HCT116 (cell line): ENCODE measurements around the gene AP1S1. TPM values are rescaled to one million over a fixed set of nuclear protein-coding genes. Genes with fewer than 3 reads are reported as not detected.

Experiments
- ATAC-seq: fragments of 200-7000 bp; cut with Tn5 transposase; 2 replicates; pipeline ENCODE4 v1.9.1; 2020; ENCODE audit warnings: mild to moderate bottlenecking, moderate library complexity
- BruUV-seq: library from RNA; stranded (reverse); fragments of 400-500 nt; replicated peaks from 2 replicates; lab custom pipeline; 2021; lab: Mats Ljungman, UMichigan
- CTCF ChIA-PET: fragments of 300-600 bp; sonication (Branson Sonifier 250); formaldehyde crosslinking; loops from one replicate; lab custom pipeline; 2021; ENCODE audit warnings: antibody characterized with exemption; lab: Charles Lee
- POLR2A ChIA-PET: fragments of 300-600, 350-600 bp; sonication (Branson Sonifier 250); formaldehyde crosslinking; loops from one replicate; lab custom pipeline; 2021; ENCODE audit warnings: antibody characterized with exemption; lab: Charles Lee
- RAD21 ChIA-PET, 2 experiments: fragments of 300-600 bp; sonication (Branson Sonifier 250); formaldehyde crosslinking; loops; one replicate each; lab custom pipeline; 2023; ENCODE audit warnings: low total read pairs in 2 of 2; ENCODE audit not compliant: uncharacterized antibody in 2 of 2, unreplicated experiment in 2 of 2, low non-redundant PET in 1 of 2; lab: Charles Lee
- DNase-seq: peaks from one replicate; pipeline ENCODE4 v3.0.0-alpha.2; 2010; ENCODE audit warnings: low read depth, low spot score
- H2AFZ ChIP-seq: fragments of 200-600 bp; shearing (Covaris generic), sonication (generic); 2 replicates; pipeline ENCODE4 v1.6.1; 2017; ENCODE audit warnings: low read depth, mixed run types, mixed read lengths, antibody characterized with exemption, low read length; ENCODE audit not compliant: poor library complexity, severe bottlenecking
- H3K27ac ChIP-seq: 2 replicates; pipeline ENCODE4 v1.5.1; 2012; ENCODE audit warnings: low read depth, low read length
- H3K27me3 ChIP-seq: fragments of 200-600 bp; sonication (generic); 2 replicates; pipeline ENCODE4 v1.6.1; 2016; ENCODE audit warnings: mixed run types, low read length, mixed read lengths; ENCODE audit not compliant: insufficient read depth
- H3K36me3 ChIP-seq, 2 experiments: fragments of 200-500 bp in 1 of 2; fragments of 200-600 bp in 1 of 2; sonication (Bioruptor generic) in 1 of 2; sonication (generic) in 1 of 2; 2 replicates each; pipeline versions ENCODE4 v1.5.1 to v1.6.1; 2014 to 2016; ENCODE audit warnings: low read length in 2 of 2, inconsistent platforms in 1 of 2, mixed read lengths in 1 of 2, mixed run types in 1 of 2; ENCODE audit not compliant: insufficient read depth in 2 of 2, control insufficient read depth in 1 of 2
- H3K4me1 ChIP-seq, 2 experiments: fragments of 200-600 bp in 1 of 2; sonication (generic) in 1 of 2; 2 replicates each; pipeline versions ENCODE4 v1.5.1 to v1.6.1; 2012 to 2017; ENCODE audit warnings: low read length in 2 of 2, inconsistent platforms in 1 of 2, mild to moderate bottlenecking in 1 of 2, mixed read lengths in 1 of 2, mixed run types in 1 of 2, moderate library complexity in 1 of 2; ENCODE audit not compliant: insufficient read depth in 2 of 2, control insufficient read depth in 1 of 2
- H3K4me2 ChIP-seq: fragments of 200-600 bp; sonication (generic); 2 replicates; pipeline ENCODE4 v1.6.1; 2017; ENCODE audit warnings: mixed run types, low read length, mixed read lengths
- H3K4me3 ChIP-seq, 2 experiments: fragments of 200-600 bp in 1 of 2; sonication (generic) in 1 of 2; replicated peaks in 1 of 2; 2 replicates each; pipeline ENCODE4 v1.5.1; 2011 to 2016; ENCODE audit warnings: low read length in 2 of 2, control low read depth in 1 of 2, low read depth in 1 of 2, mild to moderate bottlenecking in 1 of 2, mixed read lengths in 1 of 2, mixed run types in 1 of 2
- H3K79me2 ChIP-seq: fragments of 200-600 bp; sonication (generic); 2 replicates; pipeline ENCODE4 v1.6.1; 2017; ENCODE audit warnings: mild to moderate bottlenecking, mixed run types, low read length, moderate library complexity, mixed read lengths; ENCODE audit not compliant: insufficient read depth
- H3K9ac ChIP-seq: fragments of 200-600 bp; sonication (generic); 2 replicates; pipeline ENCODE4 v1.6.1; 2016; ENCODE audit warnings: low read length, mixed read lengths
- H3K9me2 ChIP-seq: fragments of 200-600 bp; sonication (generic), shearing (Covaris generic); 2 replicates; pipeline ENCODE4 v1.6.1; 2017; ENCODE audit warnings: mixed run types, mild to moderate bottlenecking, moderate library complexity; ENCODE audit not compliant: insufficient read depth
- H3K9me3 ChIP-seq, 2 experiments: fragments of 200-500 bp in 1 of 2; fragments of 200-600 bp in 1 of 2; sonication (Bioruptor generic) in 1 of 2; sonication (generic) in 1 of 2; 2 replicates each; pipeline ENCODE4 v1.6.1; 2014 to 2017; ENCODE audit warnings: low read length in 2 of 2, mixed read lengths in 2 of 2, inconsistent platforms in 1 of 2, low read depth in 1 of 2, mild to moderate bottlenecking in 1 of 2, mixed run types in 1 of 2, moderate library complexity in 1 of 2; ENCODE audit not compliant: control insufficient read depth in 1 of 2, insufficient read depth in 1 of 2
- H4K20me1 ChIP-seq: fragments of 200-600 bp; sonication (generic), shearing (Covaris generic); 2 replicates; pipeline ENCODE4 v1.6.1; 2017; ENCODE audit warnings: mixed run types, mild to moderate bottlenecking, moderate library complexity; ENCODE audit not compliant: insufficient read depth
- CBX3 ChIP-seq: IDR thresholded peaks from 2 replicates; pipeline ENCODE4 v1.6.1; 2012; ENCODE audit warnings: low read depth
- CTCF ChIP-seq, 3 experiments: fragments of 200-600 bp in 1 of 3; sonication (generic) in 1 of 3; IDR thresholded peaks in 2 of 3; conservative IDR thresholded peaks in 1 of 3; 2 replicates each; pipeline ENCODE4 v1.5.1; 2012 to 2017; ENCODE audit warnings: low read depth in 2 of 3, low read length in 2 of 3, antibody characterized with exemption in 1 of 3, borderline replicate concordance in 1 of 3, control low read depth in 1 of 3, mild to moderate bottlenecking in 1 of 3, mixed read lengths in 1 of 3, mixed run types in 1 of 3, moderate library complexity in 1 of 3; ENCODE audit not compliant: insufficient read depth in 1 of 3
- EZH2 ChIP-seq: fragments of 200-600 bp; sonication (generic); IDR thresholded peaks from 2 replicates; pipeline ENCODE4 v1.6.1; 2017; ENCODE audit warnings: antibody characterized with exemption, mixed run types
- JUND ChIP-seq: IDR thresholded peaks from 2 replicates; pipeline ENCODE4 v1.6.1; 2012
- POLR2A ChIP-seq: IDR thresholded peaks from 2 replicates; pipeline ENCODE4 v1.7.0; 2011; ENCODE audit warnings: borderline replicate concordance; ENCODE audit not compliant: insufficient read depth, insufficient read length; ENCODE audit errors: extremely low read depth
- RAD21 ChIP-seq: IDR thresholded peaks from 2 replicates; pipeline ENCODE4 v1.6.1; 2012; ENCODE audit warnings: low read depth, mild to moderate bottlenecking
- SP1 ChIP-seq: IDR thresholded peaks from 2 replicates; pipeline ENCODE4 v1.6.1; 2012; ENCODE audit warnings: low read depth
- SRF ChIP-seq: IDR thresholded peaks from 2 replicates; pipeline ENCODE4 v1.6.1; 2012; ENCODE audit warnings: low read depth
- TCF7L2 ChIP-seq: IDR thresholded peaks from 2 replicates; pipeline ENCODE4 v1.7.0; 2011; ENCODE audit warnings: borderline replicate concordance, inconsistent platforms; ENCODE audit not compliant: insufficient read depth, insufficient read length; ENCODE audit errors: extremely low read depth
- ZBTB33 ChIP-seq: IDR thresholded peaks from 2 replicates; pipeline ENCODE4 v1.6.1; 2011; ENCODE audit warnings: mild to moderate bottlenecking, low read length, moderate library complexity; ENCODE audit not compliant: insufficient replicate concordance; ENCODE audit errors: extremely low read depth
- ZNF274 ChIP-seq: fragments of 200-500 bp; sonication (Bioruptor generic); IDR thresholded peaks from 2 replicates; pipeline ENCODE4 v1.6.1; 2014; ENCODE audit warnings: mild to moderate bottlenecking, low read depth, low read length, inconsistent platforms
- intact Hi-C: fragments of 100-400 bp; cut with micrococcal nuclease; formaldehyde crosslinking; loops from 2 replicates; pipeline ENCODE4 v1.10.0; 2022
- total RNA-seq: library from RNA; stranded (reverse); gene quantifications from one replicate; pipeline ENCODE4 v1.2.1, GENCODE V29; 2021; ENCODE audit not compliant: unreplicated experiment

The AP1S1 gene
- total RNA-seq, 1 experiment from 2014 or later, result 130 TPM

DNA sequence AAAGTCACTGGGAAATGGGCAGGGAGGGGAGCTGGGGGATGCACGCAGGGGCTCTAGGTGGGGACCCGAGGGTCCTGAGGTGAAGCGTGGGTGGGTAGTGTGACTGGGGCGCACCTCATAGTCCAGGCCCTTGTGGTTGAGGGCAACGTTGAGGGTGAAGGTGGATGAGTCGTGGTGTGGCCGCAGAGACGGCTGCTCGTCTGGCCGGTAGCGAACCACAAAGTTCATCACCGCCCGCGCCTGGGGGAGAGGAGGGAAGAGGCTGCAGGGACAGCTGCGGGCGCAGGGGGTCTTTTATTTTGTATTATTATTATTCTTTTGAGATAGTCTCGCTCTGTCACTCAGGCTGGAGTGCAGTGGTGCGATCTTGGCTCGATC is 52.4 kb downstream of the AP1S1 start:
- H3K27ac ChIP-seq, result no peak overlapping the region
- no peak overlapping the region for H2AFZ ChIP-seq
- TF ChIP-seq CBX3, result no peak
- TF ChIP-seq TCF7L2, result no peak
- no peak for TF ChIP-seq JUND
- TF ChIP-seq RAD21, result no peak
- TF ChIP-seq EZH2, result no peak
- ATAC-seq, result no peak
- ChIA-PET POLR2A (no interaction called here), CTCF (no interaction called here), RAD21 (no interaction called here)
- H4K20me1 ChIP-seq, result no peaks in the 10 kb centered on the region
- peaks cover 4 to 8% of the 10 kb centered on the region in 2 experiments; a peak in 3 of 4 replicates for H3K36me3 ChIP-seq
- no peak overlapping the region for H3K9ac ChIP-seq
- intact Hi-C loops, result no loop called here
- H3K4me2 ChIP-seq, result no peak overlapping the region
- no peak overlapping the region for H3K4me3 ChIP-seq
- no TSS peak for BruUV-seq
- H3K4me1 ChIP-seq, result no peaks in the 10 kb centered on the region
- no peak for DNase-seq
- H3K9me3 ChIP-seq, result no peaks in the 10 kb centered on the region
- H3K79me2 ChIP-seq, result no peaks in the 10 kb centered on the region
- H3K9me2 ChIP-seq, result no peaks in the 10 kb centered on the region
- H3K27me3 ChIP-seq, result no peaks in the 10 kb centered on the region

DNA sequence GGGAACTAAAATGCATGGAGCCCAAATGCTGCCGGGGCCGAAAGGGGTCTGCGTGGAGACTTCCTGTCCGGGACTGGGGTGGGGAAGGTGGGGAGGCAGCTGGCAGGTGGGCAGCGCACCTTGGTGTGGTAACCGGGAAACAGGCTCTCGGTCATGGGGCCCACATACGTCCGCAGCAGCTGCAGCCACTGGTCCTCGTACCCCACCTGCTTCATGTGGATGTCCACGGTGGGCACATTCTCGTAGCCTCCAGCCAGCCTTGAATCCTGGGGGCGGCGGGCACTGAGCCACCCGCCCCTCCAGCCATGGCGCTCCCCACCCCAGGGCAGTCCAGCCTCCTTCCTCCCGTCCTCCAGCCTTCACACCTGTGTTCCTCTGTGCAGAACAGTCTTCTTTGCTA is 53.2 kb downstream of the AP1S1 start:
- POLR2A ChIA-PET, result no interaction called here
- no peak overlapping the region for H3K9ac ChIP-seq

More for the DNA sequence above, 53.2 kb downstream of the AP1S1 start:
- BruUV-seq, result no TSS peak
- DNase-seq, result no peak
- no peaks in the 10 kb centered on the region for H3K9me3 ChIP-seq
- no peak overlapping the region for H3K27ac ChIP-seq
- no peak for TF ChIP-seq TCF7L2
- TF ChIP-seq SRF, result no peak
- no peak for TF ChIP-seq ZNF274
- TF ChIP-seq SP1, result no peak
- no peak for TF ChIP-seq ZBTB33
- no peak for TF ChIP-seq EZH2
- TF ChIP-seq CTCF (IDR thresholded peaks at IDR 0.05 in 2 of 3, conservative IDR thresholded peaks at IDR 0.05 in 1 of 3; ENCODE audit: borderline replicate concordance in 1 of 3, insufficient read depth in 1 of 3, low read depth in 2 of 3, low read length in 2 of 3), result no peak
- no peak for TF ChIP-seq POLR2A
- CTCF ChIA-PET, result no interaction called here
- no peaks in the 10 kb centered on the region for H3K4me1 ChIP-seq
- intact Hi-C loops, result no loop called here
- H3K4me2 ChIP-seq, result no peak overlapping the region
- no peaks in the 10 kb centered on the region for H4K20me1 ChIP-seq
- no peaks in the 10 kb centered on the region for H3K27me3 ChIP-seq
- H3K36me3 ChIP-seq, result peaks cover 8 to 9% of the 10 kb centered on the region in 2 experiments; a peak in 3 of 4 replicates
- no peaks in the 10 kb centered on the region for H3K9me2 ChIP-seq
- no peak overlapping the region for H2AFZ ChIP-seq
- RAD21 ChIA-PET, result no interaction called here
- ATAC-seq, result no peak
- no peak overlapping the region for H3K4me3 ChIP-seq
- no peaks in the 10 kb centered on the region for H3K79me2 ChIP-seq
